A673 (cell line): Measurements from ENCODE around the gene C7orf25. TPM values are rescaled to one million over a fixed set of nuclear protein-coding genes. Genes with fewer than 3 reads are reported as not detected.

ENCODE experiments used
- BruUV-seq: library from RNA; stranded (reverse); fragments of 400-500 nt; replicated peaks from 2 replicates; lab custom pipeline; 2021; lab: Mats Ljungman, UMichigan
- CTCF ChIA-PET: fragments of 300-600 bp; sonication (Branson Sonifier 250); formaldehyde crosslinking; loops from one replicate; lab custom pipeline; 2022; ENCODE audit warnings: antibody characterized with exemption; lab: Charles Lee
- POLR2A ChIA-PET: fragments of 300-600 bp; sonication (Branson Sonifier 250); formaldehyde crosslinking; loops from one replicate; lab custom pipeline; 2022; ENCODE audit warnings: antibody characterized with exemption; ENCODE audit not compliant: low non-redundant PET; lab: Charles Lee
- DNase-seq: peaks from one replicate; pipeline ENCODE4 v3.0.0-alpha.2; 2015; ENCODE audit warnings: low spot score
- H3K27ac ChIP-seq: fragments of 200-600 bp; sonication (generic); 2 replicates; pipeline ENCODE4 v1.5.1; 2016; ENCODE audit warnings: mixed run types, low read depth, mild to moderate bottlenecking, mixed read lengths, antibody characterized with exemption, low read length; ENCODE audit not compliant: poor library complexity, severe bottlenecking
- H3K27me3 ChIP-seq: fragments of 200-600 bp; sonication (generic); replicated peaks from 2 replicates; pipeline ENCODE4 v1.6.1; 2017; ENCODE audit warnings: mixed run types, low read depth, mild to moderate bottlenecking, mixed read lengths, antibody characterized with exemption, low read length; ENCODE audit not compliant: insufficient read depth, poor library complexity
- H3K36me3 ChIP-seq: fragments of 200-600 bp; sonication (generic); 2 replicates; pipeline ENCODE4 v1.6.1; 2016; ENCODE audit warnings: mixed run types, mild to moderate bottlenecking, mixed read lengths, antibody characterized with exemption, low read length; ENCODE audit not compliant: insufficient read depth, poor library complexity, severe bottlenecking
- H3K4me1 ChIP-seq: fragments of 200-600 bp; sonication (generic); 2 replicates; pipeline ENCODE4 v1.6.1; 2017; ENCODE audit warnings: mixed run types, mild to moderate bottlenecking, mixed read lengths, antibody characterized with exemption, low read length; ENCODE audit not compliant: insufficient read depth, poor library complexity, severe bottlenecking
- H3K4me3 ChIP-seq: fragments of 200-600 bp; sonication (generic); 2 replicates; pipeline ENCODE4 v1.5.1; 2016; ENCODE audit warnings: low read depth, mixed run types, mild to moderate bottlenecking, mixed read lengths, low read length; ENCODE audit not compliant: poor library complexity, severe bottlenecking
- H3K9me3 ChIP-seq: fragments of 200-600 bp; sonication (generic); 2 replicates; pipeline ENCODE4 v1.6.1; 2016; ENCODE audit warnings: mixed run types, low read depth, mild to moderate bottlenecking, mixed read lengths, antibody characterized with exemption, low read length; ENCODE audit not compliant: poor library complexity, severe bottlenecking
- CTCF ChIP-seq: fragments of 300-800, 200-600 bp; sonication (generic); conservative IDR thresholded peaks from 2 replicates; pipeline ENCODE4 v1.5.1; 2017; ENCODE audit warnings: low read depth, mild to moderate bottlenecking, antibody characterized with exemption, low read length, moderate library complexity, mixed read lengths
- EZH2 ChIP-seq: fragments of 200-600 bp; sonication (generic); IDR thresholded peaks from 2 replicates; pipeline ENCODE4 v1.6.1; 2017; ENCODE audit warnings: borderline replicate concordance, low read depth, mild to moderate bottlenecking, mixed read lengths, antibody characterized with exemption, low read length; ENCODE audit not compliant: poor library complexity, severe bottlenecking
- intact Hi-C: fragments of 100-400 bp; cut with micrococcal nuclease; formaldehyde crosslinking; loops from one replicate; pipeline ENCODE4 v1.10.0; 2022; ENCODE audit not compliant: unreplicated experiment
- total RNA-seq: library from RNA; stranded (reverse); gene quantifications from 2 replicates; pipeline ENCODE4 v1.2.3, GENCODE V29; 2021

C7orf25 gene
- total RNA-seq, 1 experiment from 2014 or later, result 7.3 TPM

GRCh38 chr7:42907316-42907715 lies 4.6 kb downstream of the C7orf25 start:
- TF ChIP-seq EZH2 (no peak), CTCF (no peak)
- Histone ChIP-seq H3K27ac (no peak overlapping the region), H3K36me3 (no peaks in the 10 kb centered on the region), H3K9me3 (no peaks in the 10 kb centered on the region), H3K4me3 (no peak overlapping the region), H3K4me1 (peaks cover 9% of the 10 kb centered on the region), H3K27me3 (no peaks in the 10 kb centered on the region)
- BruUV-seq, result no TSS peak
- ChIA-PET CTCF (no interaction called here), POLR2A (no interaction called here)
- intact Hi-C loops, result no loop called here
- no peak for DNase-seq

- intact Hi-C loops, result no loop called here
- H3K9me3 ChIP-seq, result no peaks in the 10 kb centered on the region
- BruUV-seq, result no TSS peak
These were observed 5.7 kb downstream of the C7orf25 start for GRCh38 chr7:42906181-42906580.

GRCh38 chr7:42902331-42902730 lies 9.5 kb downstream of the C7orf25 start:
- Histone ChIP-seq H3K4me1 (no peaks in the 10 kb centered on the region), H3K4me3 (no peak overlapping the region), H3K27me3 (no peaks in the 10 kb centered on the region), H3K27ac (no peak overlapping the region), H3K9me3 (no peaks in the 10 kb centered on the region), H3K36me3 (no peaks in the 10 kb centered on the region)
- intact Hi-C loops, result no loop called here
- ChIA-PET CTCF (no interaction called here), POLR2A (no interaction called here)
- TF ChIP-seq EZH2 (no peak), CTCF (no peak)
- no peak for DNase-seq
- no TSS peak for BruUV-seq

More at GRCh38 chr7:42906181-42906580, 5.7 kb downstream of the C7orf25 start:
- no peaks in the 10 kb centered on the region for H3K36me3 ChIP-seq
- POLR2A ChIA-PET, result interaction anchor here (0.6 to 0.7 kb wide), 2 partner anchors 277 to 540 kb away, joined by 3 to 4 read pairs; no protein-coding TSS in a partner anchor
- no peak for DNase-seq
- no peaks in the 10 kb centered on the region for H3K27me3 ChIP-seq
- CTCF ChIA-PET, result no interaction called here
- H3K4me1 ChIP-seq, result peaks cover 7% of the 10 kb centered on the region
- no peak overlapping the region for H3K4me3 ChIP-seq
- TF ChIP-seq CTCF (no peak), EZH2 (no peak)
- no peak overlapping the region for H3K27ac ChIP-seq
